K562 (cell line): ENCODE results near the gene LUZP1. TPM values are rescaled to one million over a fixed set of nuclear protein-coding genes. Genes with fewer than 3 reads are reported as not detected.
A peak's percentile ranks its signal among the peaks of the same experiment; 100 is the strongest.

Experiments
- ATAC-seq: fragments of 200-7000 bp; cut with Tn5 transposase; 3 replicates; pipeline ENCODE4 v1.9.1; 2020; ENCODE audit warnings: moderate library complexity
- BruUV-seq: library from RNA; stranded (reverse); fragments of 400-500 nt; replicated peaks from 2 replicates; lab custom pipeline; 2021; lab: Mats Ljungman, UMichigan
- CTCF ChIA-PET: fragments of 300-600 bp; formaldehyde crosslinking; extraction: SDS; loops from one replicate; lab custom pipeline; 2021; ENCODE audit warnings: low intra/inter-chr PET ratio; lab: Yijun Ruan, JAX
- POLR2A ChIA-PET: fragments of 300-600, 350-650 bp; sonication (Branson Sonifier 250); formaldehyde crosslinking; extraction: SDS; loops from one replicate; lab custom pipeline; 2021; ENCODE audit warnings: antibody characterized with exemption, inconsistent platforms; lab: Yijun Ruan, JAX
- DNase-seq, 4 experiments: peaks; one replicate each; pipeline versions ENCODE4 v3.0.0 to v3.0.0-alpha.2; 2011 to 2018; ENCODE audit warnings: low spot score in 3 of 4, mixed read lengths in 3 of 4; ENCODE audit errors: extremely low read depth in 1 of 4
- FAIRE-seq: peaks from 2 replicates; lab custom pipeline; 2011; peaks lifted over from hg19 to GRCh38; lab: Jason Lieb, UNC
- H2AFZ ChIP-seq: 2 replicates; pipeline ENCODE4 v1.6.0; 2011; ENCODE audit warnings: low read depth, low read length, control low read depth, inconsistent platforms
- H3K27ac ChIP-seq: fragments of 200-600 bp; 3 replicates; pipeline ENCODE4 v1.8.0; 2011; ENCODE audit warnings: low read depth, mild to moderate bottlenecking, control low read depth, inconsistent platforms, low read length, moderate library complexity, mixed read lengths; ENCODE audit errors: extremely low read depth
- H3K27me3 ChIP-seq, 2 experiments: fragments of 300-600 bp in 1 of 2; 2 replicates in 1 of 2; 3 replicates in 1 of 2; pipeline versions ENCODE4 v1.6.0 to v1.8.0; 2011; ENCODE audit warnings: inconsistent platforms in 2 of 2, low read length in 2 of 2, mild to moderate bottlenecking in 1 of 2, mixed read lengths in 1 of 2, moderate library complexity in 1 of 2; ENCODE audit not compliant: control insufficient read depth in 2 of 2, insufficient read depth in 2 of 2
- H3K36me3 ChIP-seq: fragments of 300-600 bp; 3 replicates; pipeline ENCODE4 v1.8.0; 2011; ENCODE audit warnings: mild to moderate bottlenecking, low read length, inconsistent platforms; ENCODE audit not compliant: control insufficient read depth, insufficient read depth
- H3K4me1 ChIP-seq, 2 experiments: fragments of 200-600 bp in 1 of 2; replicated peaks in 1 of 2; 2 replicates in 1 of 2; 3 replicates in 1 of 2; pipeline versions ENCODE4 v1.5.1 to v1.8.0; 2011; ENCODE audit warnings: inconsistent platforms in 2 of 2, low read length in 2 of 2, mild to moderate bottlenecking in 1 of 2, mixed read lengths in 1 of 2, moderate library complexity in 1 of 2; ENCODE audit not compliant: control insufficient read depth in 2 of 2, insufficient read depth in 2 of 2
- H3K4me2 ChIP-seq: 2 replicates; pipeline ENCODE4 v1.6.1; 2011; ENCODE audit warnings: low read length, control low read depth, inconsistent platforms, mixed read lengths; ENCODE audit not compliant: insufficient read depth
- H3K4me3 ChIP-seq: fragments of 200-600 bp; sonication (generic), shearing (Covaris generic); 2 replicates; pipeline ENCODE4 v1.5.1; 2016; ENCODE audit warnings: control low read depth, inconsistent platforms
- H3K79me2 ChIP-seq: fragments of 200-600 bp; 3 replicates; pipeline ENCODE4 v1.8.0; 2011; ENCODE audit warnings: low read length, inconsistent platforms; ENCODE audit not compliant: control insufficient read depth, insufficient read depth
- H3K9ac ChIP-seq, 2 experiments: 2 replicates each; pipeline versions ENCODE4 v1.6.0 to v1.6.1; 2011; ENCODE audit warnings: low read depth in 2 of 2, low read length in 2 of 2, control low read depth in 1 of 2, inconsistent platforms in 1 of 2, mild to moderate bottlenecking in 1 of 2, mixed read lengths in 1 of 2; ENCODE audit not compliant: insufficient read depth in 1 of 2
- H3K9me1 ChIP-seq: one replicate; pipeline ENCODE4 v1.6.0; 2011; ENCODE audit warnings: inconsistent platforms, mild to moderate bottlenecking, low read length, moderate library complexity; ENCODE audit not compliant: control insufficient read depth, insufficient read depth
- H3K9me3 ChIP-seq: replicated peaks from 2 replicates; pipeline ENCODE4 v1.5.1; 2011; ENCODE audit warnings: low read depth, low read length, inconsistent platforms; ENCODE audit not compliant: control insufficient read depth, insufficient read depth
- H4K20me1 ChIP-seq: replicated peaks from 2 replicates; pipeline ENCODE4 v1.6.1; 2011; ENCODE audit warnings: low read length, inconsistent platforms, mixed read lengths; ENCODE audit not compliant: control insufficient read depth, insufficient read depth
- NONO ChIP-seq, 2 experiments: fragments of 200-400 bp in 1 of 2; fragments of 450-650 bp in 1 of 2; formaldehyde crosslinking in 1 of 2; IDR thresholded peaks; 2 replicates each; pipeline ENCODE4 v1.6.1; 2017; ENCODE audit warnings: low read depth in 2 of 2, mild to moderate bottlenecking in 2 of 2, moderate library complexity in 2 of 2, low read length in 1 of 2
- SMARCA5 ChIP-seq: fragments of 450-650 bp; IDR thresholded peaks from 2 replicates; pipeline ENCODE4 v1.6.1; 2016
- SRSF7 ChIP-seq: fragments of 200-400 bp; formaldehyde crosslinking; optimal IDR thresholded peaks from 2 replicates; pipeline ENCODE3; 2017; ENCODE audit warnings: mild to moderate bottlenecking, low read depth, low read length
- ZKSCAN1 ChIP-seq: fragments of 150-350 bp; IDR thresholded peaks from 2 replicates; pipeline ENCODE4 v1.6.1; 2016; ENCODE audit warnings: low read depth, low read length
- ZNF316 ChIP-seq: fragments of 450-650 bp; IDR thresholded peaks from 2 replicates; pipeline ENCODE4 v1.6.1; 2016
- WGBS: fragments of 100-300 bp; shearing (Covaris generic); methylation state at CpG from one replicate; pipeline ENCODE4 v1.1.6; 2016; ENCODE audit warnings: low coverage, mixed read lengths; ENCODE audit not compliant: insufficient coverage; ENCODE audit errors: missing lambda C conversion rate; 5-methylcytosine and 5-hydroxymethylcytosine counted together
- in situ Hi-C: fragments of 300-500 bp; cut with MboI; formaldehyde crosslinking; loops from 4 replicates; pipeline ENCODE4 v1.15.0; 2018; ENCODE audit warnings: inconsistent platforms, mixed read lengths
- intact Hi-C: fragments of 100-400 bp; cut with micrococcal nuclease; formaldehyde crosslinking; loops from 2 replicates; pipeline ENCODE4 v1.14.2; 2022
- polyA plus RNA-seq, 8 experiments: library from polyadenylated mRNA; depleted of rRNA in 4 of 8; stranded (reverse) in 5 of 8; unstranded in 3 of 8; fragments of >200 nt; fragmentation: Nextera tagmentation in 2 of 8; fragmentation: Illumina TruSeq in 1 of 8; extraction: Ambion mirVana in 2 of 8; extraction: Trizol in 1 of 8; gene quantifications; 2 replicates each; pipeline versions ENCODE4 v1.2.1 to v1.2.3, GENCODE V29; 2011 to 2014; ENCODE audit warnings: inconsistent platforms in 1 of 8, missing spikeins in 1 of 8
- total RNA-seq, 7 experiments: library from RNA; depleted of rRNA in 6 of 7; stranded (reverse); fragments of >200 nt in 6 of 7; fragmentation: Illumina TruSeq in 2 of 7; extraction: Trizol in 2 of 7; gene quantifications; 2 replicates each; pipeline versions ENCODE4 v1.2.1 to v1.2.3, GENCODE V29; 2011 to 2021; ENCODE audit warnings: low replicate concordance in 1 of 7

The LUZP1 gene
- total and polyA plus RNA-seq, 9 of the 15 experiments (the other 6 are each of a cell fraction or from before 2014, with no cell fraction given): 6.5 to 19.1 (median 12.4) TPM

DNA sequence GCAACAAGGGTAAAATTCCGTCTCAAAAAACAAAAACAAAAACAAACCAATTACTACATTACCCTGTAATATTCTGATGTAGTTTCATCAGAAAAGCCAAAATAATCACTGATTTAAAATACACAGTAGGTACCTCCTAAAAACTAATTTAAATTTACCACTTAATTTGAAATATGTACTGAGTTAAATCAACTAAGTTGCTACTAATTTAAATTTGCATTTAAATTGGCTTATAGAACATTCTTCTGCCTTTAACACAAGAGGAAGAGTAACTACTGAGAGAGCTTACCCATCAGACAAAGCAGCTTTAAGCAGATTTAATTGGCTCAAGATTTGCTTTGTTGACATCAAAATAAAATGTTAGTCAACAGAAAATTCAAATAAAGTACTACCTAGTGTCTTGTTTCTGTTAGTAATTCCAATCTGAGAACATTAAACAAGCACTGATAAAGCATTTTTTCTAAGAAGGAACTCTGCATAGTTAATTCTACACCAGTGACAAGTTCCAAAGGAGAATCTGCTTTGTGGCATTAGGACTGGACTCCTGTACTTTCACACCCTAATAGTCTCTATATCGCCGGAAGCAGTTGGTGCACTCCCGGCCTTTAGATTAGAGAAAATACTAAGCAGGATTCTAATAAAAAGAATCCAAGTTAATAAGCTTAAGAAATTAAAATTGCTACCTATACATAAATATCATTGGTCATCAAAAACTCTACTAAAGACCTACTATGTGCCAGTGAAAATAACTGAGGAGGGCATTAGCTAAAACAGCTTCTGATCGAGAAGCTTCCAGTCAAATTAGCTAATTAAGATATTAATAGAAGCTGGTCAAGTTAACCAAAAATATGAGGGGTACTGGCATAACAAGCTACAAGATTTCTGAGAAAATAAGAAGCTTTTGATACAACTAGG, 8.4 kb downstream of the LUZP1 start:
- Histone ChIP-seq H3K9me3 (no peaks in the 10 kb centered on the region), H4K20me1 (peaks cover 4% of the 10 kb centered on the region; the same call in 1 of the 2 replicates), H3K27ac (no peak overlapping the region), H3K79me2 (peaks cover 67% of the 10 kb centered on the region), H3K9ac (no peak overlapping the region), H3K4me3 (no peak overlapping the region), H3K36me3 (no peaks in the 10 kb centered on the region), H2AFZ (no peak overlapping the region), H3K4me2 (no peak overlapping the region), H3K27me3 (no peaks in the 10 kb centered on the region), H3K9me1 (no peaks in the 10 kb centered on the region), H3K4me1 (peaks cover 4 to 5% of the 10 kb centered on the region in 2 experiments; a peak in 2 of 5 replicates)
- TF ChIP-seq SMARCA5: no peak
- no peak for TF ChIP-seq NONO (IDR thresholded peaks at IDR 0.05; ENCODE audit: low read depth in 2 of 2, low read length in 1 of 2)
- TF ChIP-seq ZNF316: peak; percentile 57
- TF ChIP-seq ZKSCAN1: peak; percentile 79
- TF ChIP-seq SRSF7: no peak
- FAIRE-seq: no peak
- no peak for DNase-seq
- intact Hi-C loops: no loop called here
- in situ Hi-C loops: no loop called here
- 64% methylated on average over 5 of the region's 5 CpGs for WGBS
- ChIA-PET POLR2A (interaction anchor here (0.6 to 3.6 kb wide), 7 partner anchors 8 to 491 kb away, joined by 3 to 15 read pairs (median 4); partner anchors contain the start of gene LUZP1), CTCF (interaction anchor here (0.5 kb wide), 1 partner anchor 11 kb away, joined by 4 read pairs; no protein-coding TSS in a partner anchor)
- ATAC-seq: no peak
- no TSS peak for BruUV-seq
